Measurements from ENCODE around the gene ZSWIM7.
"Not testable (repeated sequence)": the region's sequence is repeated elsewhere in the genome, so short reads cannot be mapped to it uniquely, and the experiment has no call there.

The ZSWIM7 gene

GRCh38 chr17:15955793-15956541 lies 43.5 kb downstream of the ZSWIM7 start:
- DNase-seq, result no peak

DNA sequence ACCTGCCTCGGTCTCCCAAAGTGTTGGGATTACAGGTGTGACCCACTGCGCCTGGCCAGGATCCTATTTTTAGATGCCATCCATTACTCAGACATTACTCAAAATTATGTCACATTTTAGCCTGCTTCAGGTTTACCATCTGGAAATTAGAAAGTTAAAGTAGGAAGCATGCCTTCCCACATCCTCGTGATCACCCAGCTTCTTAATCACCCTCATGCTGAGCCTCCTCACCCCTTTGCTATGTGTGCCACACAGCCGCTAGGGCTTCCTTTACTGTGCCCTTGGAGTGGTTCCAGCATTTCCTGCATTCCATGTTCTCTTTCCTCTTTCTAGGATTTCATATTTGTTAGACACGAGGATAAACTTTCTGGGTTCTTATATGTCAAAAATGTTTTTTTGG lies 45.3 kb downstream of the ZSWIM7 start:
- no peak for DNase-seq

GRCh38 chr17:15952916-15953790 lies 46.4 kb downstream of the ZSWIM7 start:
- no peak for DNase-seq

GRCh38 chr17:15952048-15952532 lies 47.4 kb downstream of the ZSWIM7 start:
- DNase-seq, result no peak

DNA sequence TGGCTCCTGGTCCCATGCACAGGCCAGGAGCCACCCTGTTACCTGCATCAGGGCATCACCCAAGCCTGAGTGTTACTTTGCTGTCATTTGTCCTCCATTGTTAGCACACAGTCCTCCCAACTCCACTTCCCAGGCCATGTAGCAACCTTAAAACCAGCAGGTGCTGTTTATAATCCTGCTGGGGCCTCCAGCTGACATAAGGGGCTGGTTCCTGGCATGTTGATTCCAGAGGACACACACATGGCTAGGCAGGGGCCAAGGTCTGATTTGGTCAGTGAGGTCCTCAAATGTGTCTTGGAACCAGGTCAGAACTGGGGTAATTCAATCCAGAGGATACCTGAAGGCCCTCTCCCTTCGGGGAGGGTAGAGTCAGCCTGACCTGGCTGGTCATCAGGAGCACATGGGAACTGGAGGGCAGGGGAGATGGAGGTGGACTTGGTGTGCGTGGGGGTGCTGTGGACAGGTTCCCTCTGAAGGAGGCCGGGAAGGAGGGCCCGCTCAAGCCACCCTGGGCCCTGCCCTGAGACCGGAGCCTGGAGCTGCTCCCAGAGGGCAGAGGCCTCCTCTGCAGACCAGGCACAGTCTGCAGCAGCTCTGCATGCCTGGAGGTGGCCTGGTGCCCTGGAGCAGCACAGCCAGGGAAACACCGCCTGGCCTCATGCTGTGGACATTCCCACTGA lies 48.0 kb downstream of the ZSWIM7 start:
- no peak for DNase-seq

DNA sequence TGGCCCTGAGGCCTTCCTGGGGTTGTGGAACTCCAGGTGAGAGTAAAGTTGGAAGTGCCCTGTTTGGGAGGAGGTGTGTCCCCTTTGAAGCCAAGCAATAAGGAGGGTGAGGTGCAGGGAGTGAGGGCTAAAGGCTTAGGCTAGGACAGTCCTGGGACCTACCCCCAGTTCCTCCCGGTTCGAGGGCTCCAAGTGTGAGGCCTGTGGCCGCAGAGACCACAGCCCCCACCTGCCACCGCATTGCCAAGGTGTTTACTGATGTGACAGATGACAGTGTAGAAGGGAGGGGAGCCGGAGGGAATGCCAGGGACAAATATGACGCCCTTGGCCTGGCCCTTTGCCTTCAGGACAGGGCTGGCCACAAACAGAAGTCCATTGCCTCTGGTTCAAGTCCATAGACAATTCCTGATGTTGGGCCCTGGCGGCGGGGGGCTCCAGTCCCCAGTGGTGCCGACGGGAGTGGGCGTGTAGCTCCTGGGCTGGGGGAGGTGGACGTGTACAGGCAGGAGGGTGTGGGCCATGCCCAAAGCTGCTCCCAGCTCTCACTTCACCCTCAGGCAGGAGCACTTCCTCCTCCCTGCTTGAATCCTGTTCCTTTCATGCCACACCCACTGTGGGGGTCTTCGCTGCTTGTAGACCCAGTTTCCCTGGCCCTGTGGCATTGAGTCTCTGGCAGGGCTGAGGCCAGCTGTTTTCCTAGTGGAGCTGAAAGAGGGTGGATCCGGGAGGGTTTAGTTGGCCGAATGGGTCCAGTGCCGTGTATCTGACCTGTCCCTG lies 51.3 kb downstream of the ZSWIM7 start:
- DNase-seq, result no peak

DNA sequence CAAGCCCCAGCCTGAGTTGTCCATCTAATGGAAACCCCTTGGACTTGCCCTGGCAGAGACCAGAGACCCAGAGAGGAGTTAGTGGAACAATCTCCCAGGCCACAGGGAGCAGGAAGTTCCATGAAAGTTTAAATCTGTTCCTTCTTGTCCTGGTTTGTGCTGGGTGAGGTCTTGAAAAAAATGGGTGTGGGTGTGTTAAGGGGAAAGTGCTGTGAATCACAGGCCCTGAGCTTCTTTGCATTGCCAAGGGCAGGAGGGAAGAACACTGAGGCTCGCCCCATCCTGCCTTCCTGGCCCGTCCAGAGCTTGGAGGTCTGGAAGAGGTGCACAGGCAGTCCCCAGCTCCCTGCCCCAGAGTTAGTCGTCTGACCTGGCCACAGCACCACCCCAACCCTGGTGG lies 52.2 kb downstream of the ZSWIM7 start:
- DNase-seq, result no peak

DNA sequence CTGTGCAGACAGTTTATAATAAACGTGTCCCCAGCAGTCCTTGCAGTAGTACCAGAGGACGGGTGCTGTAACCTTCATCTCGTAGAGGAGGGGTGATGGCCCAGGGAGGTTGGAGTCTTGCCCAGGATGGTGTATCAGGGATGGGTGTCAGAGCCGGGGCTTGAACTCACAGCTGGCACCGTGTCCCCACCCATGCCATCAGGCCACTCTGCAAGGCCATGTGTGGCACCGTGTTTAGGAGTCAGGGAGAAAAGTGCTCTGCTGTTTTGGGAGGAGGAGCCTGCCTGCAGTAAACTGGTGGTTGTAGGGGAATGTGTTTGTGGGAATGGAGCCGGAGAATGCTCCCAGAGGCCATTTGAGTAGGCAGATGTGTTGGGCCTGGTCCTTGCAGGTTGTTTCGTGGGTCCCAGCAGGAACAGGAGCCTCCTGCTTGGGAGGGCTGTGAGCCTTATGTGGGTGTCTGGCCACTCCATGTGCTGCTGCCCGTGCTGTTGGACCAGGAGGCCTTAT lies 52.8 kb downstream of the ZSWIM7 start:
- no peak for DNase-seq

- DNase-seq, result peak; percentile 67
Observed at GRCh38 chr17:15945527-15946191, 53.8 kb downstream of the ZSWIM7 start.

DNA sequence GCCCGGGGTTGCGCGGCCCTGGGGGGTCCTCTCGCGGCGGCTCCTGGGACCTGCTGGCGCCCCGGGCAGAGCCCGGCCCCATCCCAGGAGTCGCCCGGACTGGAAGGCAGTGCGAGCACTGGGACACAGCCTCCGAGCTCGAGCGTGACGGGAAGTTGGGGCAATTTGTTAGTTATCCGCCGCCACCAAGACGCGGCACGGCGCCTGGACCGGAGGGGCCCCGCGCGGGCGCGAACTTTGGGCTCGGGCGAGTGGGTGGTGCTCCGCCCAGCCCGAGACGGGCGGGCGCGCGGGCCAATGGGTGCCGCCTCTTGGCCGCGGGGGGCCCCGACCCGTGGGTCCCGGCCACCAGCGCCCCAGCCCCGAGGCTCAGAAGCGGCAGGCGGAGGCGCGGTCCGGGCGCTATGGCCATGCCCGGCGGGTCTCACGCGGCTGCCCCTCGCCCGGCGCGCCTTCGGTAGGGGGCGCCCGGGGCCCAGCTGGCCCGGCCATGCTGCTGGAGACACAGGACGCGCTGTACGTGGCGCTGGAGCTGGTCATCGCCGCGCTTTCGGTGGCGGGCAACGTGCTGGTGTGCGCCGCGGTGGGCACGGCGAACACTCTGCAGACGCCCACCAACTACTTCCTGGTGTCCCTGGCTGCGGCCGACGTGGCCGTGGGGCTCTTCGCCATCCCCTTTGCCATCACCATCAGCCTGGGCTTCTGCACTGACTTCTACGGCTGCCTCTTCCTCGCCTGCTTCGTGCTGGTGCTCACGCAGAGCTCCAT lies 54.6 kb downstream of the ZSWIM7 start, which contains the start of gene ADORA2B:
ADORA2B (plus strand) TSS at position 372 of the 768 bp plus-strand sequence; CDS start at position 491, 119 bp downstream.
- peak; percentile 91 for DNase-seq

GRCh38 chr17:15943971-15944758 lies 55.3 kb downstream of the ZSWIM7 start:
- DNase-seq, result peak; percentile 82

DNA sequence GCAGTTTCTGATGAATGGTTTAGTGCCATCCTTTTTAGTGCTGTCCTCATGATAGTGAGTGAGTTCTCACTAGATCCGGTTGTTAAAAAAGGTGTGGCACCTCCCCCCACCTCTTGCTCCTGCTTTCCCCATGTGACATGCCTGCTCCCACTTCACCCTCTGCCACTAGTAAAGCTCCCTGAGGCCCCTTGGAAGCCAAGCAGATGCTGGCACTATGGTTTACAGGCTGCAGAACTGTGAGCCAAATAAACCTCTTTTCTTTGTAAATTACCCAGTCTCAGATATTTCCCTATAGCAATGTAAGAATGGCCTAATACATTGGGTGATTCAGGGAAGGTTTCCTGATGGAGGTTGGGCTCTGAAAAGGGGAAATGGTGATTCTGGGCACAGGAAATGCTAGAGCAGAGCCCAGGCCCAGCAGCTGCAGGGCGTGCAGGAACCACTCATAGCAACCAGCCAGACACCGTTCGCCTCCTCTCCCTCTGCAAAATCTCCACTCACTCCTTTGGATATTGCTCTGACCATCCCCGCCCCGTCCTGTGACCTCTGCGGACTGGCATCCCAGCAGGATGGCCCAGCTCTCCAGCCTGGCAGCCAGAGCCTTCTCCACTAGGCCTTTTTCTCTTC lies 57.2 kb downstream of the ZSWIM7 start:
- DNase-seq, result no peak

DNA sequence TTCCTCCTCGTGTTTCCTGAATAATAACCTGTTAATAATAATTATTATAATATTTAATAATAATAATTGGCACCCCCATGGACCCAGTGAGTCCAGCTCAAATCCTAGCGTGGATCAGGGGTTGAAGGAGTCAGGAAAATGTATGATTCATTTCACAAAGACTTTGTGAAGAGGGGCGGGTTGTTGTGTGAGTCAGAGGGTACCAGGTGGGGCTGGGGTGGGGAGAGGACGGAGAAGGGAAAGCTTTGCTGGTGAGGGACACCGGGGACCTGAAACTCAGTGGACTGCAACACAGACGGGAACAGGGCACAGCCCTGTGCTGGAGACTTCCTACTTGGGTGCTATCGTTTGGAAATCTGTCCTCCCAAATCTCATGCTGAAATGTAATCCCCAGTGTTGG lies 57.7 kb downstream of the ZSWIM7 start:
- no peak for DNase-seq

DNA sequence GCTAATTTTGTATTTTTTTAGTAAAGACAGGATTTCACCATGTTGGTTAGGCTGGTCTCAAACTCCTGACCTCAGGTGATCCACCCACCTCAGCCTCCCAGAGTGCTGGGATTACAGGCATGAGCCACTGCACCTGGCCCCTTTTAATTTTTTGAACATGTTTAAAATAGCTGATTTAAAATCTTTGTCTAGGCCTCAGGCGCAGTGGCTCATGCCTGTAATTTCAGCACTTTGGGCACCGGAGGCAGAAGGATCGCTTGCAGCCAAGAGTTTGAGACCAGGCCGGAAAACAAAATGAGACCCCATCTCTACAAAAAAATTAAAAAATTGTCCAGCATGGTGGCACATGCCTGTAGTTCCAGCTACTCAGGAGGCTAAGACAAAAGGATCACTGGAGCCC lies 63.0 kb downstream of the ZSWIM7 start:
- DNase-seq, result not testable (repeated sequence)

DNA sequence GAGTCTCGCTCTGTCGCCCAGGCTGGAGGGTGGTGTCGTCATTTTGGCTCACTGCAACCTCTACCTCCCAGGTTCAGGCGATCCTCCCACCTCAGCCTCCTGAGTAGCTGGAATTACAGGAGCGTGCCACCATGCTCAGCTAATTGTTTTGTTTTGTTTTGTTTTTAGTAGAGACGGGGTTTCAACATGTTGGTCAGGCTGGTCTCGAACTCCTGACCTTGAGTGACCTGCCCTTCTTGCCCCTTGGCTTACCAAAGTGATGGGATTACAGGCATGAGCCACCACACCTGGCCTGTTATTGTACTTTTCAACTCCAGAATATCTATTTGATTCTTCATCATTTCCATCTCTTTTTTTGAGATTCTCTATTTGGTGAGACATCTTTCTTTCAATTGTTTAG lies 63.6 kb downstream of the ZSWIM7 start:
- DNase-seq, result no peak

DNA sequence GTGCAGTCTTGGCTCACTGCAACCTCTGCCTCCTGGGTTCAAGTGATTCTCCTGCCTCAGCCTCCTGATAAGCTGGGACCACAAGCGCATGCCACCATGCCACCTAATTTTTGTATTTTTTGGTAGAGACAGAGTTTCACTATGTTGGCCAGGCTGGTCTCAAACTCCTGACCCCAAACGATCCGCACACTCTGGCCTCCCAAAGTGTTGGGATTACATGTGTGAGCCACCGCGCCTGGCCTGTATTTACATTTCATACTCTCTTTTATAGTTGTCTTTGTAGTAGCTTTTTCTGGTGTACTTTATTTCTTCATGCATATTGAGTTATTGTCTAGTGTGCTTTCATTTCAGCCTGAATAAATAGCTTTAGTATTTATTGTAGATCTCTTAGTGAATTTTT lies 64.6 kb downstream of the ZSWIM7 start:
- no peak for DNase-seq

GRCh38 chr17:15931394-15931793 lies 68.1 kb downstream of the ZSWIM7 start:
- DNase-seq, result no peak

GRCh38 chr17:15930426-15930825 lies 69.1 kb downstream of the ZSWIM7 start:
- no peak for DNase-seq

GRCh38 chr17:15929941-15930340 lies 69.6 kb downstream of the ZSWIM7 start:
- no peak for DNase-seq

Data from retina (tissue), 1 donor.